Gastroesophageal sphincter (tissue), 3 donors: ENCODE data around the gene CNMD.

Source experiments
- EP300 ChIP-seq: sonication (generic); formaldehyde crosslinking; IDR thresholded peaks from one replicate; pipeline ENCODE4 v1.6.1; 2017; ENCODE audit warnings: antibody characterized with exemption, mild to moderate bottlenecking
- POLR2A ChIP-seq, 2 donors: fragments of 450-650 bp; IDR thresholded peaks; one replicate each; pipeline ENCODE4 v1.6.1; 2017; ENCODE audit warnings: antibody characterized with exemption in 2 of 2, mild to moderate bottlenecking in 2 of 2, moderate library complexity in 1 of 2
- POLR2AphosphoS5 ChIP-seq: sonication (generic); formaldehyde crosslinking; IDR thresholded peaks from one replicate; pipeline ENCODE4 v1.6.1; 2017; ENCODE audit warnings: antibody characterized with exemption
- TF ChIP-seq, protein P1 (sequence below), 4 experiments: fragments of 200-600 bp in 2 of 4; fragments of 450-650 bp in 2 of 4; sonication (generic) in 1 of 4; IDR thresholded peaks; one replicate each; pipeline ENCODE4 v1.5.1; 2017 to 2019; ENCODE audit warnings: antibody characterized with exemption in 4 of 4, mild to moderate bottlenecking in 2 of 4, moderate library complexity in 2 of 4

DNA sequence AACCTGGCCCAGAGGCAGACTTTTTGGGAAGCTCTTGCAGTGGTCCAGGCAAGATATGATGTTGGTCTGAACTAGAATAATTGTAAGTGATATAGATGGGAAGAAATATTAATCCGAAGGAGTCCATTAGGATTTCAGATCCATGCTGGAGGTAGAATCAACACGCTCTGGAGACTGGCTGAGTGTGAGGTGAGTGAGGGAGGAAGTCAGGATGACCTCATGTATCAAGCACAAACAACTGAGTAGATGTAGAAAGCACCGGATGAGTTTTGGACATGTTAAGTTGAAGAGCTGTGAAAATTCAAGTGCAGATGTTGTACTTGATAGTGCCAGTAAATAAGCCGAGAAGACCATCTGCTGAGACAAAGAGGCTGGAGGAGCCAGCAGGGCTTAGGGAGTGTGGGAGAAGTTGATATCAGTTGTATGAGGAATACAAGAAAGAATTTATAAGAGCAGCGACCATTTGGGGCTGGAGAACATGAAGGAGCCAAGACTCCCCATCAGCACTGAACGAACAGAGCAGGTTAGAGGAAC lies 5.3 kb upstream of the CNMD start:
- TF ChIP-seq POLR2A (IDR thresholded peaks at IDR 0.05) (no peak), POLR2AphosphoS5 (no peak), EP300 (no peak)
- TF ChIP-seq, protein P1, sequence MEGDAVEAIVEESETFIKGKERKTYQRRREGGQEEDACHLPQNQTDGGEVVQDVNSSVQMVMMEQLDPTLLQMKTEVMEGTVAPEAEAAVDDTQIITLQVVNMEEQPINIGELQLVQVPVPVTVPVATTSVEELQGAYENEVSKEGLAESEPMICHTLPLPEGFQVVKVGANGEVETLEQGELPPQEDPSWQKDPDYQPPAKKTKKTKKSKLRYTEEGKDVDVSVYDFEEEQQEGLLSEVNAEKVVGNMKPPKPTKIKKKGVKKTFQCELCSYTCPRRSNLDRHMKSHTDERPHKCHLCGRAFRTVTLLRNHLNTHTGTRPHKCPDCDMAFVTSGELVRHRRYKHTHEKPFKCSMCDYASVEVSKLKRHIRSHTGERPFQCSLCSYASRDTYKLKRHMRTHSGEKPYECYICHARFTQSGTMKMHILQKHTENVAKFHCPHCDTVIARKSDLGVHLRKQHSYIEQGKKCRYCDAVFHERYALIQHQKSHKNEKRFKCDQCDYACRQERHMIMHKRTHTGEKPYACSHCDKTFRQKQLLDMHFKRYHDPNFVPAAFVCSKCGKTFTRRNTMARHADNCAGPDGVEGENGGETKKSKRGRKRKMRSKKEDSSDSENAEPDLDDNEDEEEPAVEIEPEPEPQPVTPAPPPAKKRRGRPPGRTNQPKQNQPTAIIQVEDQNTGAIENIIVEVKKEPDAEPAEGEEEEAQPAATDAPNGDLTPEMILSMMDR (IDR thresholded peaks at IDR 0.05): no peak
